GM12891 (cell line): ENCODE results near the gene CTRB1.

Experiments
- POLR2A ChIP-seq: IDR thresholded peaks from 2 replicates; pipeline ENCODE4 v1.6.1; 2011; ENCODE audit warnings: low read depth, low read length, control low read depth
- POLR2AphosphoS5 ChIP-seq: IDR thresholded peaks from 2 replicates; pipeline ENCODE4 v1.6.1; 2011; ENCODE audit warnings: low read depth, low read length, control low read depth
- POU2F2 ChIP-seq: IDR thresholded peaks from 2 replicates; pipeline ENCODE4 v1.6.1; 2011; ENCODE audit warnings: low read depth, mild to moderate bottlenecking, control low read depth, low read length, moderate library complexity
- TAF1 ChIP-seq: IDR thresholded peaks from 2 replicates; pipeline ENCODE4 v1.6.1; 2011; ENCODE audit warnings: low read depth, low read length, control low read depth

GRCh38 chr16:75250089-75250808, 31.5 kb downstream of the CTRB1 start:
- no peak for TF ChIP-seq POLR2A
- TF ChIP-seq POLR2AphosphoS5: no peak
- TF ChIP-seq POU2F2: no peak
- no peak for TF ChIP-seq TAF1
